HCEC 1CT (cell line): ENCODE data around the gene SMARCE1.

Experiments
- DNase-seq: peaks from one replicate; pipeline ENCODE4 v3.0.0-alpha.2; 2017

SMARCE1 gene

DNA sequence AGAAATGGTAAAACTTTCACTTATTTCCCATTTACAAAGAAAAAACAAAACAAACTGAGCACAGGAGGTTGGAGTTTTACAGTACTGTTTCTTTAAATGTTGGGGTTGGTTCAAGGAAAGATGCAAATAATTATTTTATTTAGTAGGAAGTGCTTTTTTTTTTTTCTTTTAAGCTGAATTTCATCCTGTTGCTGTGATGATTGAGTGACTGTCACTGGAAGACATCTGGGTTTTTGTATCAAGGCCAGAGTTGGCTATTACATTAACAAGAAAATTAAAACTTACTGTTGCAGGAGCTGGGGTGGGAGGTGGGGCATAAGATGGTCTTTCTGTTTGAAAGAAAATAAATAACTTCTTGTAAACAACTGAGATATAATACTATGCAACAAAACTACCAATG, 2.3 kb downstream of the SMARCE1 start:
- DNase-seq: no peak

DNA sequence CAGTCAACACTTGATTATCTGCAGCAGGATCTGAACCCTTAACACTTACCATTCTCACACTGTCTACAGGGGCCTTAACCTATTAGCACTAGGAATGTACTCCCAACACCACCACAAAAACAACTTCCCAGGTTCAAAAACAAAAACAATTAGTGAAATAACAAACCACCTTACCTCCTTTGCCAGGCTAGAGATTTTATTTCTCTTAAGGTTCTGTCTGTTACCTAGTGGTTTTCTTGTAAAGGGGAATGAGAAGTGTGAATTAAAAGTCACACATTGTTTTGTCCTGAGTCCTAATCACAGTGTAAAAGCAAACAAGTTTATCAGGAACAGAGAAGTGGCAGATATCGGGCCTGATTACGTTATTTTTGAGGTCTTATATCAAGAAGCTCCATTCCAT, 9.7 kb downstream of the SMARCE1 start:
- DNase-seq: no peak

DNA sequence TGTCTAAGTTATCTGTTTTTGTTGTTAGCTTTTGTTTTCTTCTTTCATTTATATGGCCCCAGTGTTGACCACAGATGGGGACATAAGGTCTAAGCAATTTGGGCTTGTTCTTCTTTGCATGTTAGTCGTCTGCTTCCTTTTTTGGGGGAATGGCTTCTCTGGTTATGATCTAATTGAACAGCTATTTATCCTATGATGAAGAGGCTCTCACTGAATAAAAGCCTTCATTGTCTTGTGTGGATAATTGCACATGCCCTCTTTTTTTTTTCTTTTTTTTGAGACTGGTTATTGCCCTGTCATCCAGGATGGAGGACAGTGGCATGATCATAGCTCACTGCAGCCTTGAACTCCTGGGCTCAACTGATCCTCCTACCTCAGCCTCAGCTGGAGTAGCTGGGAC, 13.7 kb downstream of the SMARCE1 start:
- DNase-seq: no peak

DNA sequence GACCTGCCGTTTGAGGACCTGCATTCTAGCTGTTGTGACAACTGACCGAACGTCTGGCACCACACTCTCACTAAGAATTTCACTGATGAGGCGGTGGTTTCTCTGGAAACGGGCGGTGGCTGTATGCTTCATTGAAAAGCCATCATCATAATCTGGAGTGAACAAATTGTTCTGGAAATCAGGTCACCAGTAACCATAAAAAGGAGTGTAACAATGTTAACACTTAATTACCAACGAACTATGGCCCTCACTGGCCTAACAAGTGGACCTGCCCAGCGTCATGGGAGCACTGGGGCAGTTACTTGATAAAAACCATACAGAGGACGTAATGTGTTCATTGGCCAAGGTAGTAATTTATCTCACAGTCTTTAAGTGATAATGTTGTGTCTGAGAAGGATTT, 15.4 kb downstream of the SMARCE1 start:
- DNase-seq: no peak

DNA sequence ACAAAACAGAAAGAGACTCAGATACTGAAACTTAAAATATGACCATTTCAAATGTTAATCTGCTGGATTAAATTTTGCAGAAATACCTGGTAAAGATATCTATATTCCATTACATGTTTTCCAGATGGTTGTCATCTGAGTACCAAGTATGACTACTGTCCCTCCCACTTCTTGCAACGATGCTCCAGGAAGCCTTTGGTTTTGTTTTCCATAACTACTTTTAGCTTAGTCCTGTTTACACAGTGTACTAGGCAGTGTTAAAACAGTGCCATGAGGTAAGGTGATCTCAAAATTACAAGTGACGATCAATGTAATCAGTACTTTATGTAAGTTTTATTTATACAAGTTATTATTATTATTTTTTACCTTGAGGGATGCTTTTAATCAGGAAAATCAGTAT, 17.8 kb downstream of the SMARCE1 start:
- DNase-seq: no peak

DNA sequence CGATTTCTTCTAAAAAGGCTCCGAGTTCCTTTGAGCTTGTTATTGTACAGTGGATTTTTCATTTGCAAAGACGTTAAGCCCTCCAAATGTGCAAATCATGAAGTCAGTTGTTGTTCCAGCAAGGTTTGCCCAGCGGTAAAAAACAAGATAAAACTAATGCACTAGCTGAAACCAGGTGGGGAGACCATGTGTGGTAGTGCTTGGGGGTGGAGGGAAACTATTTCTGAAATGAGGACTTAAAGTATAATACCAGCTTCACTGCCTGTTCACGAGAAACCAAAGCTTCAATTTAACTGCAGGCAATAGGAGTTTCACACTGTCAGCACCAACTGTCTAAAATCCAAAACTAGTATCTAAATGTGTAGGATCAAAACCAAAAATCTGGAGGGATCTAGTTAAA, 22.3 kb downstream of the SMARCE1 start:
- DNase-seq: no peak

DNA sequence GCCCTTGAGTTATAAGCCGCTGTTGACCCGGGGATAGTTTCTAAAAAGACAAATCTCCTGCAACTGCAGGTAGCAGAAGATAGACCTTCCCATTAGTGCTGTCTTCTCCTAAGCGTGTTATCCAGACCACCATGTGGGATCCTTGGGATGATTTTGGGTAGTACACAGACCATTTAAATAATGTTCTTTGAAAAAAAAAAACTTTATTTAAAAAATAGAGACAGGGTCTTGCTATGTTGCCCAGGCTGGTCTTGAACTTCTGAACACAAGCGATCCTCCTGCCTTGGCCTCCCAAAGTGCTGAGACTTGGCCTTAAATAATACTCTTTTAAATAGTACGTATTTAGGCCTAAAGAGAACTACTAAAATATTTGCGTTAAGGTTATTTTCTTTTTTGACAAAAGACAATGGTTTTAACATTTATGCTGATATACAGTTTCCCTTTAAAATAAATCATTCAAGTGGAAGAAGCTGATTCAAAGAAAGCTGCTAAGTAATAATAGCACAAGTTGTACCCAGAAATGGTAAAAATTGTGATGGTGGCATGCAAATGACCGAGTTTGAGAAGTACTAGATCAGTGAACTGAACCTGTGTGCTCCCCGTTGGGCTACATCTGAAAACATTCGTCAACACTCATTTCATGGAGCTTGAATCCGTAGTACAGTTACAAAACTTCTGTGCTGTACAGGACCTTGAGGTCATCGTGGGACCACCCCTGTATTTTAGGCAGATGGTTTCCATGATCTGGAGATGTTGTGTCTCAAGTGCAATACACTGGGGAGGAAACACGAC, 24.0 kb downstream of the SMARCE1 start:
- no peak for DNase-seq

DNA sequence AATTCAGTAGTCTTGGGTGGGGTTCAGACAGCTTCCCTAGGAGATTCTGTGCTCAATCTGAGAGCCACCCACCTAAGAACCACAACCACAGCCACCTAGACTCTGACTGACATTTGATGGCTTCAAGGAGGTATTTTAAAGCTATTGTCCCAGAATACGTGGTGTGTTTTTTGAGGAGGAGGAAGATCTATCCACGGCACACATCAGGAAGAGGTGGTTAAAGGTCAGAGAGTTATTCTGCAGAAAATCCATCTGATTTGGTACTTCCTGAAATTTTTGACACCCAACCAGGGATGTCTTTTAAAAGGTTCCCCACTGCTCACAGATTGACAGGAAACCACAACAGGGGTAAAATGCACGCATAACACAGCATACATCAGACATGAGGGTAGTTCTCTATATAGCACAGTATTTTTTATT, 25.1 kb downstream of the SMARCE1 start:
- no peak for DNase-seq

DNA sequence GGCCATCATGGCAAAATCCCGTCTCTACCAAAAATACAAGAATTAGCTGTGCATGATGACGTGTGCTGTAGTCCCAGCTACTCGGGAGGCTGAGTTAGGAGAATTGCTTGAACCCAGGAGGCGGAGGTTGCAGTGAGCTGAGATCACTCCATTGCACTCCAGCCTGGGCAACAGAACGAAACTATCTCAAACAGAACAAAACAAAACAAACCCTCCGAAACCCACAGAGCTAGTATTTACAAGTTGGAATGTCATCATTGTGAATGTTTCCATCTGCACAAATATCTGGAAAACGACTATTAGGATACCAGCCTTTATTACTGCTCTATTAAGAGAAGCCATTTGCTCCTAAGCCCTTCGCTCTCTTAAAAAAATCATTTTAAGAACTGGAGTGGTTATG, 26.0 kb downstream of the SMARCE1 start:
- no peak for DNase-seq

DNA sequence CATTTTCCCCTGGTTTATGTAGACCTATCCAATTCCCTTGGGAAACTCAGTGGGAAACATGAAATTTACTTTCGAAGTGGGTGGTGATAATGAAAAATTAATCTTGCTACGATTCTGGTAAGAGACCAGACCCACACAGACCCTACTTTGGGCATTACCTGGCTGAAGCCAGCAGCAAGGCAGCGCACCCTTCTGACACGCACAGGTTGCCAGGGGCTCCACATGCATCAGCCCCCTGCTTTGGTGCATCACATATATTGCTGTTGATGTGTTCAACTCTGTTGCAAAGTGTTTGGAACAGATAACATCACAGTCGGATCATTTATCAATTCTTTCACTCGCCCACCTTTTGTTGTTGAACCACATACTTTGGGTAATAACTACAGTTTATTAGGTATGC, 26.6 kb downstream of the SMARCE1 start:
- DNase-seq: no peak

DNA sequence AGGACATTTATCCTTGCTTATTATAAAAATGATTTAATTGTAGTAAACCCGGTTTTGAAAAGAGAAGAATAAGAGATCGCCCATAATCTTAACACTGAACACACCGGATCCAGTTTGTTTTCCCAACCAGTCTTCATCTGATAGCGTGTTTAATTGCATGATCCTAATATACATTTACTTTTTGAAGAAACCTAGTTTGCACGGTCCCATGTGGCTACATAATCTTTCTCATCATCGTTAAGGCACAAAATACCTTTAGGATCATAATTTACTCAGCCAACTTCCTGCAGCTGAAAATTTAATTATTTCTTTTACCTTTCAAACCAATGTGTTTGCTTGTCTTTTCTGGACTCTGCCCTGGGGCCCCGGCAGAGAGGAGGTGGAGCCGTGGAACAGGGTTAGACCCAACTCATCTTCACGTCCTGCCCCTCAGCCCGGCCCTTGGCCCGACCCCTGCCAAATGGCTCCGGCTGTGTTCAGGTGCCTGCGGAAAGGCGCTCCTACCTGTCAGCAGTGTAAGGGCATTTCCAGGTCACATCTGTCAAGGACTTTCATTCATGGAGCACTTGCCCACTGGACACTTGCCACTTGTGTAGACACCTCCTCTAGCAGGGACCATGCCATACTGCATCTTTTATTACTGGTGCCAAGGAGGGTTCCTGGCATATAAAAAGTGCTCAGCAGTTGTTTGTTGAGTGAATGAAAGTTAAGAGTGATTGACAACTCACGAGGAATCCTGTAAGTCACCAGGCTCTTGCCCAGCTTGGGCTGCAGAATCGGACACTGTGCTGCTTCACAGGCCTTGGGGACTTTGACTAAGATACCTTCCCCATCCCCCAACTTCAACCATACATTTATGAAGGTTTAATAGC, 28.6 kb downstream of the SMARCE1 start:
- no peak for DNase-seq

DNA sequence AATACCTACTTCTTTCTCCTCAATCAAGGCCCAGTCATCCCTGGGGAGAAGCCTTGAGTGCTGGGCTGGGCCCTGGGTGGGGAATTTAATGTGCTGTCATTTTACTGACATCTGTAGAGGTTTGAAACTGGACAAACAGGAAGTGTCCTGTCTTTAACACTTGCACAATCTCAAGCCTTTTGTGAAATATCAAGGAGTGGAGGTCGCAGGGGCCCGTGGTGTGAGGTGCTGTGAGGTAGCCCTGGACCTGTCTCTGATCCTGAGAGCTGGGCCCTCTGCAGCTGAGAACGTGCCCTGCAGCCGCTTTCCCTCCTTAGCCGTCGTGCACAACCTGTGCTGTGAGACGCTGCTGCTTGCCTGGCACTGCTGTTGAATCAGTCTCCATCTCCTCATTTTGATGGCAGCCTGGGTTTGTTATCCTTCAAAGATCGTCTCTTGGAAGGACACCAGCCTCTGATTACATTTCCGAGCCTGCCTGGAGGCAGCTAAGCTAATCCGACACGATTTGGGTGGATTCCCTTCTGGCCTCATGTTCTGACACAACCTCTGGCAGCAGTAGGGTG, 29.9 kb downstream of the SMARCE1 start:
- no peak for DNase-seq

DNA sequence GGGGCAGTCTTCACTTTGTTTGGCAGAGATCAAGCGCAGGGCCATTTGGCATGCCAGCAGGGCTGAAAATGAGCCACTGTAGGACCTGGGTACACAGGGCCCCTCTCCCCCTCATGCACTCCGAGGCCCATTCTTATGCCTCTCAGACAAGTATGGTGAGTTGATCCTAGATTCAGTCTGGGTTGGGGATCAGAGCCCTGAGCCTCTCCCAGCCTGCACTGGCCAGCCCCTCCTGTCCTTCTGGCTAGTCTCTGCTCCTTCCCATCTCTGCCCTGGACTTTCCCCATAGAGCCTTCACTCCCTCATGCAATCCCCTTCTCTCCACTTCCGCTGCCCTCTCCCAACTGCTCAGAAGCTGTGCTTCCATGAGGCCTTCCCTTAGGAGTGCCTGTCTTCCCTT, 31.0 kb downstream of the SMARCE1 start:
- DNase-seq: no peak

DNA sequence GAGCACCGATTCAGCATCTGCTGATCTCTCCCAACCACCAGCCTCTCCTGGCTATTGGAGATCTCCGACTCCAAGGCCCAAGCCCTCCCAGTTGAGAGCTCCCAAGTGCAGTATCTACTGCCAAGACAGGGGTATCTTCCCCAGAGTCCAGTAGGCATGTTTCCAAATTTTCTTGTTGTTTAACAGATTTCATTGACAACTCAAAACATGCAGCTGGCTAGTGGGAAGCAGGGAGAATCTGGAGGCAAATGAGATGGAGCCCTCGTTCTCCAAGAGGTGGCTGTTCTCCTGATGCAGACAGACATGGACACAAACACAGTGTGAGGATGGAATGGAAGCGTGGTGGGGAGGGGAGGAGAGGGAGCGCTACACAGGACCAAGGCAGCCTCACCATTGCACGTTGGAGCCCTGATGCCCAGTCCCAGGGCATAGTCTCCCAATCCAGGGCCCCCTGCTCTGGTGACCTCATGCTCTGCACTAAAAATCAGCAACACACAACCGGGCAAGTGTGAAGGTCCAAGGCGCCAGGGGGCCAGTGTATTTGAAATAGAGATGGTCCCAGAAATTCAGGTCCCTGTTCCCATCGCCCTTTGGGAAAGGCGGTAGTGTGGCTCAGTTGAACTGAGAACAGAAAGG, 31.7 kb downstream of the SMARCE1 start:
- no peak for DNase-seq

DNA sequence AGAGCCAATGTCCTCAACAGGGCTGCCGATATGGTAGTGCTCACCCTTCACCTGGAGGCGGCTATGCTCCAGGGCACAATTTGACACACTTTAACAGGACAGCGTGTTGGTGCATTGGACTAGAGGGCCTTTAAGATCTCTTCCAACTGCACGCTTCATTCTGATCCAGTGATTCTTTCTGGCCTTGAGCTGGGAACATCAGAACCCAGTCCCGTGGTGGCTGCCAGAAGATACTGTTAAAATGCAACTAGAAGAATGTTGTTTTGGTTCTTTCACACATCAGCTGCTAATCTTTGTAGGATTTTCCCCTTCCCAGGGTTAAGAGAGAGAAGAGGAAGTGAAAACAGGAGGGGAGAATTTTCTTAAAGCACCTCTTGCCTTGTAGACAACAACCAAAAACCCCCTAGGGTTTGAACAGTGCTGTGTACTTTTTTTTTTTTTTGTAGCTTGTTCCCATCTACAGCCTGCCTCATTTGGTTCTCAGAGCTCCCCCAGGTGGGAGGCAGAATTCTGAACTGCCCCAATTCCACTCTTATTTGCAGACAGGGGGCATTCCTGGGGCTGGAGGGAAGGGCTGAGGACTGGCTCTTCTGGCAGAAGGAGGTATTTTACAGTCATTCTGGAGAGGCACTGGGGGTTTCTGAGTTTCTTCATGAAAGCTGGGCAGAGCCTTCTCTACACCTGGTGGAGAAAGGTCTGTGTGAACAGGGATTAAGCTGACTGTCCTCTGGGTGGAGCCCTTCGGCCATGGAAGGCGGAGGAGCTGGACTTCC, 32.4 kb downstream of the SMARCE1 start:
- peak; percentile 36 for DNase-seq

DNA sequence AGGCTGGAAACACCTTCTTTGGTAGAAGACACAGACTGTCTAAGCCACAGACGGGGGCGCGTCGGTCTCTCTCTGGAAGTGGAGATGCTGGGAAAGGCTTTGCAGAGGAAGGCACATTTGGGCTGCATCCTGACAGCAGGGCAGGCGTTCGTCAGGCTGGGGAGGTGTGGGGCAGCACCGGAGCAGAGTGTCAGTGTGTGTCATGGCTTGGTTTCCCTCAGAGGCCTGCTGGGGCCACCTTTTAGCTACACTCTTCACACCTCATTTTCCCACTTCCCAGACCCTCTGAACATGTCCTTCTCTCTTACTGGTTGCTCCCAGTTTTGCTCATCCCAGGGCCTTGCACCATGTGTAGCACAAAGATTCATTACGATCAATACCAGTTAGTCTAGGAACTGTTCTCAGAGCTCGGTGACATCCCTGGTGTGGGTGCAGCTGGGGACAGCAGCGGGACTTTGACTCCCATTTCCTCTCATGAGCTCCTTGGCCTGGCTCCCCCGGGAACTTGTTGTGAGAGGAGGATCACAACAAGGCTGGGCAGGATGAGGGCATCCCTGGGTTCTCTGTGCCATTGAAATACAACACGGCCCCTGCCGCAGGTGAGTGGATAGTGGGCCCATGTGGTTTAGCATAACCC, 33.1 kb downstream of the SMARCE1 start:
- DNase-seq: no peak

DNA sequence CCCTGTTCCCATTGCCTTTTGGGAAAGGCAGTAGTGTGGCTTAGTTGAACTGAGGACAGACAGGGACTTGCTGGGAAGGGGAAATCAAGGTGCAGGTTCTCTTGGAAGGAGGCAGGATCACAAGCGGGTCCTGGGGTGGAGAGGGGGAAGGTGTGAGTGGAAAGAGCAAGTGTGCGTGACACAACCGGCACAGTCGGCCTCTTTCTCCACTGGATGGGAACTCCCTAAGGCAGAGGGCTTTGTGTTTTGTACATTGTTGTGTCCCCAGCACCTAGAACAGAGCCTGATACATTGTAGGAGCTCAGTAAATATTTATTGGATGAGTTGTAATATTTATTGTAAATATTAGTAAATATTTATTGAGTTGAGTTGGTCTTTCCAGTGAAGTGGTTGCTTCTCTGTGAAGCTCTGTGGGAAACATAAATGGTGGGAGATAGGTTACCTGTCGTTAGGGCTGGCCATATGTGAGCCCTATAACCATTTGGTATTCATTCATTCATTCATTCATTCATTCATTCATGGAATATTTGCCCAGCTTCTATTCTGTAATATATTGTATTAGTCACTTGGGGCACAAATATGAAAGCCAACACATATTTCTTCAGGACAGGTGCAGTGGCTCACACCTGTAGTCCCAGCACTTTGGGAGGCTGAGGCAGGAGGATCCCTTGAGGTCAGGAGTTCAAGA, 34.0 kb downstream of the SMARCE1 start:
- DNase-seq: no peak

DNA sequence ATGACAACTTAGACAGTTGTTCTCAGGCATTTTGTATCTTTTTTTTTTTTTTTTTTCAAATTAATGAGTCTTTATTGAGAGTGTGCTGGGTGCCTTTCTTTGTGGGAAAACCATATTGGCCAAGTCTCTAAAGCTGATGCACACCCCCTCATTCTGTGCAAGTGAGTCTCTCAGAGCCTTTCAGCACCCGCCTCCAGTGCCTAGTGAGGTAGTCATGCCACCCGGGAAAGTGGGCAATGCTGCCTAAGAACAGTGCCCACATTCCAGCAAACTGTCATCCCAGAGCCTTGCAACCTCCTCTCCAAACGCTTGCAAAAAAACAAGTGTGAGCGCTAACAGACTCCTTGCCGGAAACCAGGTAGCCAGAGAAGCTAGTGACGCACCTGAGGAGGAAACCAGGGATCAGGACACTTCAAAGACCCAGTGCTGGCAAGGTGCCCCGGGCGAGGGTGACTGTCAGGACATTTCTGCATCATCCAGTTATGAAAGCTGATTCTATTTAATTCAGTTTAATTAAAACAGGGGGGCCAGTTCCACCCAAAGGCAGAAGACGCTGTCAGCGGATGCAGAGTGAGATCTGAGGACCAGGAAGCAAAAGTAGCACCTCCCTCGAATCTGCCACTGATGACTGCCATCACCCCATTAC, 34.9 kb downstream of the SMARCE1 start:
- no peak for DNase-seq

DNA sequence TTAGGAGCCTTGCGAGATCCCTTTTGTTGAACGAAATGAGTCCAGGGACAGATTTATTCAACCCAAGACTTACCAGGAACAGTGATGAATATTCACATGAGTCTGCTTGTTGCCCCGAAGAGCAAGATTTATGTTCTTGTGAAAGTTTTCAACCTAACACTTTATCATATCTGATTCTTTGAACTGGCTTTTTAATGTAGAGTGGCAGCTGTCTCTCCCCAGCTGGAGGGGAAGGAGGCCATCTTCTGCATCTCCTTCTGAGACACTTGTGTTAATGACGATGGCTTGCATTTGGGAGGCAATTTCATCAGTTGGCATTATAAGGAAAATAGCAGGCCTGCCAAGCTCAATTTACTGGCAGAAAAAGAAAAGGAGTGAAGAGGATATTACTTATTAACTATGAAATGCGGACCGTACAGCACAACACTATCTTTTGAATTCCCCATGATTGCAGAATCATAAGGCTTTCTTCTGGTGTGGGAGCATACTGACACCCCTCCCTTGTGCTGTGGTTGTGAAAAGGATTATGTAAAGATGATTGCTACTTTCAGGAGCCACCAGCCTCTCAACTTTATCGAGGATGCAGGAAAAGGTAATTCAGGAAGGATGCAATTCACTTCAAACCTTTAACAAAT, 35.7 kb downstream of the SMARCE1 start:
- DNase-seq: no peak

DNA sequence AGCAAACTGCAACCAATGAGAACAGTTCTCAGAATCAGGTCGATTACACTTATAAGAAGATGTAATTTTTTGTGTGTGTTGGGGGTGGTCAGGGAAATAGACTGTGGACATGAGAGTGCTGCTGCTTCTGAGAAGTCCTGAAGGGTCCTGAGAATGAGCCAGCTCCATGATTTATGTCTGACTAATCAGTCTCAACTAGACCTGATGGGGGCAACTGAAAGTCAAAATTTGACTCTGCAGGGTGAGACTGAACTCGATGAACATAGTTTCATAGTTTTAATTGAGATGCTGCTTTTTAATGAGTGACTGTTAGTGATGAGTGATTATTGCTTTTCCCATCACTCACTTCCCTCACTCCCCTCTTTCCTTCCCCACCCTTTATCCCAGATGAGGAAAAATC, 37.3 kb downstream of the SMARCE1 start:
- no peak for DNase-seq
